IPS-NIHi11 (cell line): ENCODE results near the gene GATA2.

ENCODE experiments used
- DNase-seq: peaks from one replicate; pipeline ENCODE4 v3.0.0; 2012; ENCODE audit warnings: mixed read lengths, low spot score

Gene GATA2

GRCh38 chr3:128473180-128473519, 19.9 kb downstream of the GATA2 start:
- peak; percentile 62 for DNase-seq

GRCh38 chr3:128472449-128473179, 20.4 kb downstream of the GATA2 start:
- no peak for DNase-seq

GRCh38 chr3:128471720-128472119, 21.3 kb downstream of the GATA2 start:
- no peak for DNase-seq

GRCh38 chr3:128471110-128471509, 21.9 kb downstream of the GATA2 start:
- no peak for DNase-seq

GRCh38 chr3:128470134-128470899, 22.7 kb downstream of the GATA2 start:
- DNase-seq: no peak

GRCh38 chr3:128469556-128469955, 23.4 kb downstream of the GATA2 start:
- DNase-seq: no peak

GRCh38 chr3:128468791-128469527, 24.0 kb downstream of the GATA2 start:
- no peak for DNase-seq

- no peak for DNase-seq
Measured at GRCh38 chr3:128468285-128468790, 24.7 kb downstream of the GATA2 start.

GRCh38 chr3:128466840-128467541, 26.0 kb downstream of the GATA2 start, which contains the start of gene DNAJB8:
Gene DNAJB8, minus strand, starts transcription at chr3:128466890. Its CDS starts 3,645 bp downstream, at chr3:128463245.
- no peak for DNase-seq

- DNase-seq: no peak
Measured at GRCh38 chr3:128464702-128465101, 28.3 kb downstream of the GATA2 start.

- DNase-seq: no peak
Measured at GRCh38 chr3:128464188-128464587, 28.8 kb downstream of the GATA2 start.

GRCh38 chr3:128463771-128464170, 29.2 kb downstream of the GATA2 start:
- DNase-seq: no peak

GRCh38 chr3:128463354-128463753, 29.6 kb downstream of the GATA2 start:
- DNase-seq: no peak

- no peak for DNase-seq
Measured at GRCh38 chr3:128462931-128463330, 30.1 kb downstream of the GATA2 start.

GRCh38 chr3:128462341-128462910, 30.6 kb downstream of the GATA2 start:
- no peak for DNase-seq

GRCh38 chr3:128461731-128462130, 31.3 kb downstream of the GATA2 start:
- DNase-seq: no peak

GRCh38 chr3:128459461-128459820, 33.6 kb downstream of the GATA2 start:
- DNase-seq: no peak

- DNase-seq: no peak
Measured at GRCh38 chr3:128458746-128459460, 34.1 kb downstream of the GATA2 start.

GRCh38 chr3:128457937-128458336, 35.1 kb downstream of the GATA2 start:
- no peak for DNase-seq

- DNase-seq: peak; percentile 75
Measured at GRCh38 chr3:128456776-128457715, 36.0 kb downstream of the GATA2 start.
